CD4-positive, alpha-beta T cell treated with Interleukin-12 subunit alpha and Interleukin-12 subunit beta, for 1 hour (primary cell): ENCODE measurements around the gene NOTCH1.
"Not testable (repeated sequence)": the region's sequence is repeated elsewhere in the genome, so short reads cannot be mapped to it uniquely, and the experiment has no call there.

ENCODE experiments used
- DNase-seq: peaks from one replicate; pipeline ENCODE4 v3.0.0-alpha.2; 2020

The NOTCH1 gene

DNA sequence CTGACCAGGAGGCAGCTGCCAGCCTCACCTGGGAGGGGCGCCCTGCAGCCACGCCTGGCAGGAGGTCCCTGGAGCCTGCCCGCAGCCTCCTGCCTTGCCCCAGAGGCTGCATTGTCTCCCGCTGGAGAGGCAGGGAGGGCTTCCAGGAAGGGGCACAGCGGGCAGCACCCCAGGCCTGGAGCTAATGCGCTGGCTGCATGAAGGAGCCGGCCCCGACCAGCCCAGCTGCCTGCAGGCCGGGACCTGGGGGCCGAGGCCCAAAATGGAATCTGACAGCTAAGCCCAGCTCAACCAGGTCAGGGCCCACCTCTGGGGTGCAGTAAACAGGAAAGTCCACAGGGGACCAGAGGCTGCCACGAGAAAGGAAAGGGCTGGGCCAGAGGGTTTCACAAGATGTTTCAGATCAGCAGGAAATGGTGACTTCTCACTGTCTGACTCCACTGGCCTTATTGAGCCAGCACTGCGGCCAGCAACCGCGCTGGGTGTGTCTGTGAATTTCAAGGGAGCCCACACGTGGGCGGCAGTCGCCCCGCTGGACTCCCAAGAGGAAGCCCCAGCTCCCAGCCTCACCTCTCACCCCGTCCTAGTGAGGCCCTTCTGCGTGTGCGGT, 18.6 kb upstream of the NOTCH1 start:
- DNase-seq: peak; percentile 27

DNA sequence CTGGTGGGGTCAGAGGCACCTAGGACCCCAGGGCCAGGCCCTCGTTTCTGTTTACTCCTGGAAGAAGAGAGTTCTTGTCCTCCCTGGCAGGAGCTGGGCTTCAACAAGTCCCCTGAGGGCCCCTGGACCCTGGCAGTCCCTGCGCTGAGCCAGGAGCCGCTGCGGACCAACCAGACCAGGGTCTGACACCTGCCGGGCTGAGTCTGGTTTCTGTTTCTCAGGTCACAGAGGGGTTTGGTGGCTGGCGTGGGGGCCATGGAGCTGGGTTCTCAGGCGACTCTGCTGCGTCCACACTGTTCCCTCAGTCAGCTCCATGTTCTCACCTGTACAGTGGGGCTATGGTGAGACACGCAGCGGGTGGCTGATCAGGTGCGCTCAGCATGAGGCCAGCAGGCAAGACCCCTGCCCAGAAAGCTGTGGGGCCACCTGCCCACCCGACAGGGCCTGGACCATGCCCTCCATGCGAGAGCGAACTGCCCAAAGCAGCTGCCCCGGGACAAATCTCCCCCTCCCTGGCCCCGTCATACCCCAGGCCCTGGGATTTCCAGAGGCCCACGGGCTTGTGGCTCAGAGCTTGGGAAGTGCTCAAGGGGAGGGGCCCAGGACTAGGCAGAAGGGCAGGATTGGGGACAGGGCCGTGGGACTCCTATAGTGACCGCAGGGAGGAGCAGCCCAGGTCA, 17.9 kb upstream of the NOTCH1 start:
- DNase-seq: no peak

DNA sequence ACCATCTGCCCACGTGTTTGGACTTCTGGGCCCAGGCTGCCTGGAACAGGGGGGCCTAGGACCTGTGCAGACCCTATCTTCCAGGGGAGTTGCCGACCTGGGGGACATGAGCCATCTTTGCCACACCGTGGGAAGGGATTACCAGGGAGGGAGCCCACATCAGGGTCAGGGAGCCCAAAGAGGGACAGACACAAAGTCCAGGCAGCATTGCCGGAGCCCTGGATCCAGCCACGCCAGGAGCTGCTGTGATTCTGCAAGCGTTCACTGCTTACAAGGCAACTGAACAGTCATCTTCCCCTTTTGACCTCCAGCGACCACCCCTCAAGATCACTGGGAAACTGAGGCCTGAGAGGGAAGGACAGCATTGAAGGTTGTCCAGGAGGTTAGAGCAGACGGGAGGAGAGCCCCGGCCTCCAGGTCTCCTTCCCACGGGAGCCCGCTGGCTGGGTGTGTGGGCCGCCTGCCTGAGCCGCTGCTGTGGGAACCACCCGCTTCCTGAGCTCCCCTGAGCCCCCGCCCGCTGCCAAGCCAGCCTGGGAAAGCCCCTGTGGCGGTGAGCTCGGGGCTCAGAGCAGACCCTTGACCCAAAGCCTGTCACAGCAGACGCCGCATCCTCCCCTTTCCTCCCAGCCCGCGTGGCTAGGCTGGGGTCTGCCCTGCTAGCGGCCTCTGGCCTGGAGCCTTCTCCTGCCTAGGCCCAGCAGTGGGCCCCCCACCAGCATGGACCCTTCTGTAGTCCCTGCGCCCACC, 17.1 kb upstream of the NOTCH1 start:
- no peak for DNase-seq

DNA sequence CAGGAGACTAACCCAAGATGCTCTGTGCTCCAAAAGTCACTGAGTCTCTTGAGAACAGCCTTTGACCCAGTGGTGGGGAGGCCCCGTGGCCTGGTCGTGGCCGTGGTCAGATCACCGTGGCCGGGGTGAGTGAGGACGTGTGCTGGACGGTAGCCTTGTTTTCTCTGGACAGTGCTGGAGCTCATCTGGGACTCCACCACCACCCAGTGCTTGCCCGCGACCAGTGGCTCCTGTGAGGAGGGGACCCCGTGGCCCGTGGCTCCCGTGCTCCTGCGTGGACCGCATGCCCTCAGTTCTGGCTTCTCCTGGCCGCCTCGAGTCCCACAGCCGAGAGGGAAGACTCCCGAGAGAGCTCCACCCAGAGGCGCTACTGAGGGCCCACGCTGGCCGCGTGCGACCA, 15.9 kb upstream of the NOTCH1 start:
- DNase-seq: no peak

- DNase-seq: no peak
Measured at GRCh38 chr9:136560586-136560985, 14.7 kb upstream of the NOTCH1 start.

DNA sequence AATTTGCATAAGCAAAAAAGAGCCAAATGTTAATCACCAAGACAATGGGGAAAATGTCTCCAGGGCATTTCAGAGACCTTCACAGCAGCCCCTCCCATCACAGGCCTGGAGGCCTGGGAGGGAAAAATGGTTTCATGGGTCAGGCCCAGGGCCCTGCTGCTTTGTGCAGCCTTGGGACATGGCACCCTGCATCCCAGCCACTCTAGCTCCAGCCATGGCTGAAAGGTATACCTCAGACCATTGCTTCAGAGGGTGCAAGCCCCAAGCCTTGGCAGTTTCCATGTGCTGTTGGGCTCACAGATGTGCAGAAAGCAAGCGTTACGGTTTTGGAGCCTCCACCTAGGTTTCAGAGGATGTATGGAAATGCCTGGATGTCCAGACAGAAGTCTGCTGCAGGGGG, 13.5 kb upstream of the NOTCH1 start:
- DNase-seq: not testable (repeated sequence)

- not testable (repeated sequence) for DNase-seq
Measured at GRCh38 chr9:136558846-136559245, 13.0 kb upstream of the NOTCH1 start.

DNA sequence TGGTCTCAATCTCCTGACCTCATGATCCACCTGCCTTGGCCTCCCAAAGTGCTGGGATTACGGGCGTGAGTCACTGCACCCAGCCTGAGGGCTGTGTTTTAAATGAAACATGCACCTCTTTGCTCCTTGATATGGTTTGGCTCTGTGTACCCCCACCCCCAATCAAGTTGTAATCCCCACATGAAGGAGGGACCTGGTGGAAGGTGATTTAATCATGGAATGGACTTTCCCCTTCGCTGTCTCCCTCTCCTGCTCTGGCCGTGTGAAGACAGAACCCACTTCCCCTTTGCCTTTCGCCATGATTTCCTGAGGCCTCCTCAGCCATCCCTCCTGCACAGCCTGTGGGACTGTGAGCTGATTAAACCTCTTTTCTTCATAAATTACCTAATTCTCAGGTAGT, 12.5 kb upstream of the NOTCH1 start:
- DNase-seq: no peak

DNA sequence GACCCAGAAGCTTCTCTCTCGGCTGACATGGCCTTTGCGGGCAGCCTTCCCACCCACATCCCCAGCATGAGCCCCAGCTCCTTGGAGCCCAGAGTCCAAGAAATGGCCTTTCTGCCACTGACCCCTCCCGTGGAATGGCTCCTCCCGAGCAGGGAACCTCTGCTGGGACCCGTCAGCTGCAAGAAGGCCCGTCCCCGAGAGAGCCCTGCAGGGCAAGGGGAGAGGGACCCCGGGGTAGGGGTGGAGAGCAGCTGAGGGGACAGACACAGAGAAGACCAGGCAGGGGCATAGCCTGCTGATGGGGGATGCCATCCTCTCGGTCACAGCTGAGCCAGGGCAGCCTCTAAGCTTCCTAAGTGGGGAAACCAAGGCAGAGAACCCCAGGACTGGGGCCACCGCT, 11.2 kb upstream of the NOTCH1 start:
- no peak for DNase-seq

GRCh38 chr9:136556166-136556565, 10.3 kb upstream of the NOTCH1 start:
- DNase-seq: no peak

DNA sequence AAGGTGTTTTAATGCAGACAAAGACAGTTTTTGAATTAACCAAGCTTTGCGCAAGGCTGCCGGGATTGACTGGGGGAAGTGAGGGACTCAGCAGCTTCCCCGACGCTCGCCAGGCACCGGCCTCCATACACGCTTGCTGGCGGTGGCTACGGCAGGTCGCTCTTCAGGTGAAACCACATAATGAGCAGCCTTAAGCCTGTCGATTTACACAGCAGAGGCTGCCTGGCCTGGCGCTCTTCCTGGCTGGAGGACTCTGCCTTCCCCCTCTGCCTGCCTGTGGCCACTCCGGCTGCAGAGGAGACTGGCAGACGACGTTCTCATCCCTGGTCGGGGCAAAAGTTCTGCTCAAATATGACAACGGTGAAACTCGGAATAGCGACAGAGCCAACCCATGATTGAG, 9.0 kb upstream of the NOTCH1 start:
- no peak for DNase-seq

- no peak for DNase-seq
Measured at GRCh38 chr9:136553581-136553980, 7.7 kb upstream of the NOTCH1 start.

- no peak for DNase-seq
Measured at GRCh38 chr9:136552117-136552703, 6.4 kb upstream of the NOTCH1 start.

- DNase-seq: no peak
Measured at GRCh38 chr9:136551401-136552116, 5.7 kb upstream of the NOTCH1 start.

DNA sequence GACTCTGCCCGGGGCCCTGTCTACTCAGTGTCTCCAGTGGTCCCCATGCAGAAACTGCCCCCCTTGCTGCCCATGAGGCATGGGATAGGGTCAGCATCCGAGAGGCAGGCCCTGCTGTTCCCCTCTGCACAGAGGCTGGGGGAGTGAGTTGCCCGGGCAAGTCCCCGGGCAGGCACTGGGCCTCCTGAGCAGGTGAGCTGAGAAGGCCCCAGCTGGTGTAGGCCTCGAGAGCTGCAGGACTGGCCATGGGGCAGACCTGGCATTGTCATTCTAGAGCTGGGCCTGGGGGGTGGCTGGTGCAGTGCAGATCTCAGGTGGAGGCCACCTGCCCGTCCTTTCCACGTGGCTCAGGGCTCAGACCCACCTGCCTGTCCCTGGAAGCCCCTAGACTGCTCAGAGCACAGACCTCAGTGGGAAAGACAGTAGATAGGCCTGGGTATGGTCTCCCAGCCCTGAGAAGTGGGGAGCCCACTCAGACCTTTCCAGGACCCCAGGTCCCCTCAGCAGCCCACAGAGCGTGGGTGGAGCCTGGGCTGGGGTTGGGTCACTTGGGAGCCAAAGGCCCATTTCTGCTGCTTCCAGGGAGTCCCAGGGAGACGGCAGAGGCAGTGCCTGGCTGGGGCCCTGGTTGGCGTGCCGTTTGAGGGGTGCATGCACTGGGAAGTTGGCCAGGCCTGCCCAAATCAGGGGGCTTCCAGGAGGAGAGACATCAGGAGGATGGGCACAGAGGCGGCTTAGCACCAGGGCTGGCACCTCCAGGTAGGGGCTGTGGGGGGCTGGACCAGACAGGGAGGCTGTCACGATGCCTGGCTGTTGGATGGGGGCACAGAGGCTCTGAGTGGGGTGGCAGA, 4.8 kb upstream of the NOTCH1 start:
- DNase-seq: no peak

DNA sequence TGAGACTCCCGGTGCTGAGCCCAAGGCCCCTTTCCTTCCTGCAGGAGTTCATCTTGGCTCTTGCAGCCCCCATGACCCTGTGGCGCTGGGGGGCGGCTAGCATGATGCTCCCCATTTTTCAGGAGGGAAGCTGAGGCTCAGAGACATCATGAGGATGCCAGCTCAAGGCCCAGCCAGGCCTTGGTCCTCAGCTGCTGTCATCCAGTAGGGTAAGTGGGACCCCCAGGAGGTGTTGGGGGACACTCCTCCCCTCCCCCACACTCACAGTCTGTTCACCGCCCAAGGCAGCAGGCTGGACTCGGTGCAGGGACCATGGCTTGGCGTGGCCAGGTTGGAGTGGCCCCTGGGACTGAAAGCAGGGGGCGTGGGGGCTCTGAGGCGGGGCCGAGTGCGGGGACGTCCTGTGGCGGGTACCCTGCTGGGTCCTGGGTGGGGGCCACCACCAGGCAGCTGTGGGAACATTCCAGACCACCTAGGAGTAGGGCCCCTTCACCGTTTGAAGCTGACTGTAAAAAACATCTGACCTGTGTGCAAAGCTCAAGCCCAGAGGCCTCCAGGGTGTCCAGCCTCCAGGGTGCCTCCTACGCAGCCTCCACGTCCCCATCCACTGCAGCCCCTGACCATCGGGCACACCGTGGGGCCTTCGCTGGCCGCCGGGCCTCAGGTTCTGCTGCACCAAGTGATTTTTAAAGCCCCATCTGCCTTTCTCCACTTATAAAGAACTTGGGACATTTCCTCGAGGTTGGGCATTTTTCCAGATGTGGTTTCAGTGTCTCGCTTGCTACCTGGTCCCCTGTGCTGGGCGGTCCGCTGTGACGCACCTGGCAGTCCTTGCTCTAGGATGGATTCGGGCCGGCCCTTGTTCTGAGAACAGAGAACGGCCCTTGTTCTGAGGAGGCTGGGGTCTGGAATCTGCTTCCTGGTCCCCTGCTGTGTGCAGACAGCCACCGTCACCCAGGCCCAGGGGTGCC, 3.4 kb upstream of the NOTCH1 start:
- DNase-seq: no peak

GRCh38 chr9:136547508-136548215, 1.8 kb upstream of the NOTCH1 start:
- no peak for DNase-seq

DNA sequence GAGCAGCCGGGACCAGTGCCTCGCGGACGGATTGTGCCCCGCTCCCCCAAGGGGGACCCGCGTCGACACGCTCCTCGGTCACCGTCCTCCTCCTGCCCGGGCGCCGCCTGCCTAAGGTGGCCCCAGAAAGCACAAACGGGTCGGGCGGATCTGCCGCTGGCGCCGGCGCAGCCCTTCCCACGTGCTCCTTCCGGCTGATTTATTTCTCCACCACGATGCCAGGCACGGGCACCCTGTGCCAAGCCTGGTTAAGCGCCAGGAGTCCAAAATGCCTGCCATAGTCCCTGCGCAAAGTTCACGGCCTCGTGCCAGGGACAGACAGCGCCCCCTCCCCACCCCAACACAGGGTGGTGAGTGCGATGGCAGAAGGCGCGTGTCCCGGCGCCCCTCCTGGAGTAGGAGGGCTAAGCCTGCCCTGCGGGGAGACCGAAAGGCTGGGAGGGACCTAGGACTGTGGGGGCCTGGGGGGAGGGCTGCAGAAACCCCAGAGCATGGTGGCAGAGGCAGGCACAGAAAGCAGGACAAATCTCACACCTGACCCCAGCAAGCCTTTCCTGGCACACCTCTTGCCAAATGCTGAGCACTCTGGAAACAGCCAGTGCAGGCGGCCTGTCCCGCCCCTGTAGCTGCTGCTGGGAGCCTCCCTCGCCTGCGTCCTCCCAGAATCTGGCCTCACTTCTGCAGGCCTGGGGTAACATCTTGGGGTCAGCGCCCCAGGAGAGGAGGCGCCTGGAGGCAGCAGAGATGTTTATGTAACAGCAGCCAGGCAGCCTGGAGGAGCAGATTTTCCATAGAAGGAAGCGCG, 1.1 kb upstream of the NOTCH1 start:
- DNase-seq: peak; percentile 62

DNA sequence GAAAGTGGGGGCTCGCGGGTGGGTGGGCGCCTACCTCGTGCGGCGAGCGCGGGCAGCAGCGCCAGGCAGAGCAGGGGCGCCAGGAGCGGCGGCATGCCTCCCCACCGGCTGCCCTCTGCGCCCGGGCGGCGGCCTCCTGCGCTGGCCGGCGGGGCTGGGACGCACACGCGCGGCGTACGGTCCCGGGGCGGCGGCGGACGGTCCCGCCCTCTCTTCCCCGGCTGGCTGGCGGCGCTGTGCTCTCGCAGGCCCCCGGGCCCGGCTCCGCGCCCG, 220 bp downstream of the NOTCH1 start:
- DNase-seq: no peak
